Cortex of kidney (tissue), 1 donor: ENCODE data around the gene CEP20.
"Not testable (repeated sequence)": the region's sequence is repeated elsewhere in the genome, so short reads cannot be mapped to it uniquely, and the experiment has no call there.

Experiments used
- DNase-seq: peaks from one replicate; lab custom pipeline; 2025; lab: John Stamatoyannopoulos, UW

CEP20 gene, protein sequence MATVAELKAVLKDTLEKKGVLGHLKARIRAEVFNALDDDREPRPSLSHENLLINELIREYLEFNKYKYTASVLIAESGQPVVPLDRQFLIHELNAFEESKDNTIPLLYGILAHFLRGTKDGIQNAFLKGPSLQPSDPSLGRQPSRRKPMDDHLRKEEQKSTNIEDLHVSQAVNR

GRCh38 chr16:15888072-15888976 lies at the start of gene CEP20:
TSS of gene CEP20 (minus strand) at chr16:15888603. CDS start at chr16:15888585, 18 bp downstream.
- DNase-seq: peak; percentile 43

DNA sequence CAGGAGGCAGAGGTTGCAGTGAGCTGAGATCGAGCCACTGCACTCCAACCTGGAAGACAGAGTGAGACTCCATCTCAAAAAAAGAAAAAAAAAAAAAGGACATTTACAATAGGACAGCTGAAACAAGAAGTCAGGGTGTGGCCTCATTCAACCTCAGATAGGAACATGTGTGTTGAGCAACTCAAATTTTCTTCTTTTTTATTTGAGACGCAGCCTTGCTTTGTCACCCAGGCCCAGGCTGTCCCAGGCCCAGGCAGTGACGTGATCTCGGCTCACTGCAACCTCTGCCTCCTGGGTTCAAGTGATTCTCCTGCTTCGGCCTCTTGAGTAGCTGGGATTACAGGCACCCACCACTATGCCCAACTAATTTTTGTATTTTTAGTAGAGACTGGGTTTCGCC lies 48.4 kb upstream of the CEP20 start:
- not testable (repeated sequence) for DNase-seq

DNA sequence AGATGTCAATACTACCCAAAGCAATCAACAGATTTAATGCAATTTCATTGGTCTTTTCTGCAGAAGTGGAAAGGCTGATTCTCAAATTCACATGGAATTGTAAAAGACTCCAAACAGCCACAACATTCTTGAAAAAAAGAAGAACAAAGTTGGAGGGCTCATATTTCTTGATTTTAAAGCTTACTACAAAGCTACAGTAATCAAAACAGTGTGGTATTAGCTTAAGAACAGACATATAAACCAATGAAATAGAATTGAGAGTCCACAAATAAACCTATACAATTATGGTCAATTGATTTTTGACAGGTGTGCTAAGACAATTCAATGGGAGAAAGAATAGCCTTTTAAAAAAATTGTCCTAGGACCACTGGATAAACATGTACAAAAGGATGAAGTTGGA lies 46.6 kb upstream of the CEP20 start:
- DNase-seq: no peak

- no peak for DNase-seq
These were observed 45.4 kb upstream of the CEP20 start for GRCh38 chr16:15933781-15934180.

DNA sequence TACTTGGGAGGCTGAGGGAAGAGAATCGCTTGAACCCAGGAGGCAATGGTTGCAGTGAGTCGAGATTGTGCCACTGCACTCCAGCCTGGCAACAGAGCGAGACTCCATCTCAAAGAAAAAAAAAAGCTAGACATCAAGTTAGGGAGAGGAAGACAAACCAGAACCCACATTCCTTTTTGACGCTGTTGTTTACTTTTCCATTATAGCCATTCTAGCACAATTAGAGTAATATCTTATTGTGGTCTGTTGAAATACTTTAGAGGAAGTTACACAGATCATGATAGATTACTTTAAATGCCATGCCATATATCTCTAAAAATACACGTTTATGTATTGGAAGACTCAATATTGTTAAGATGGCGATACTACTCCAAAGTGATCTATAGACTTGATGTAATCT lies 44.5 kb upstream of the CEP20 start:
- DNase-seq: no peak

- no peak for DNase-seq
These were observed 40.1 kb upstream of the CEP20 start for GRCh38 chr16:15928261-15929104.

DNA sequence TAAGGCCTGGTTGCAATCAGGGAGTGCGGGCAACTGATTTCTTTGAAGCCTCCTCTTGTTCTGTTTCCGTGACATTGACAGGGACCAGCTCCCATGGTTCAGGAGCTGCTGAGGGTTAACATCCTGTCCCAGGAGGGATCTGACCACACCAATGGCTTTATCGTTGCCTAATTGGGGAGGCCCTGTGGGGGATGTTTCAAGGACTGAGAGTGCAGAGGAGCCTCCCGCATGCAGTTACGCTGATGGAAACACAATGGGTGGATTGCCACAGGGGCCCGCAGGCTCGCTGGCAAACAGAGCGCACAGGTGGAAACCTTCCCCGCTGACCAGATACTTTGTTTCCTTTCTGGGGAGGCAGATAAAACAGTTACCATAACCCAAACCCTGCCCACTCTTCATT lies 37.2 kb upstream of the CEP20 start:
- no peak for DNase-seq

DNA sequence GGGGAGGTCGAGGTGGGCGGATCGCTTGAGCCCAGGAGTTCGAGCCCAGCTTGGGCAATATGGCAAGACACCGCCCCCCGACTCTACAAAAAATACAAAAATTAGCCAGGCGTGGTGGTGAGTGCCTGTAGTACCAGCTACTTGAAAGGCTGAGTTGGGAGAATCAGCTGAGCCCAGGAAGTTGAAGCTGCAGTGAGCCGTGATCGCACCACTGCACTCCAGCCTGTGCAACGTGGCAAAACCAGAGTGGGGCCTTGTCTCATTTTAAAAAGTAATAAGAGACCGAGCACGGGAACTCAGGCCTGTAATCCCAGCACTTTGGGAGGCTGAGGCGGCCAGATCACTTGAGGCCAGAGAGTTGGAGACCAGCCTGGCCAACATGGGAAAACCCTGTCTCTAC lies 36.6 kb upstream of the CEP20 start:
- DNase-seq: no peak

DNA sequence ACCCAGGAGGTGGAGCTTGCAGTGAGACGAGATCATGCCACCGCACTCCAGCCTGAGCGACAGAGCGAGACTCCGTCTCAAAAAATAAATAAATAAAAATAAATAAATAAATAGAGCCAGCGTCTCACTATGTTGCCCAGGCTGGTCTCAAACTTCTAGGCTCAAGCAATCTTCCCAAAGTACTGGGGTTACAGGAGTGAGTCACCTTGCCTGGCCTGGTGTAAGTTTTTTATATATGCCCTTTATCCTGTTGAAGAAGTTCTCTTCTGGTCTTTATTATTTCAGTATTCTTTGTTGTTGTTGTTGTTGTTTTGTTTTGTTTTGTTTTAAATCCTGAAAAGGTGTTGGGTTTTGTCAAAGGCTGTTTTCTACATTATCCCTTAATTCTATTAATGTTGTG lies 30.9 kb upstream of the CEP20 start:
- no peak for DNase-seq

GRCh38 chr16:15918314-15918713 lies 29.9 kb upstream of the CEP20 start:
- DNase-seq: not testable (repeated sequence)

GRCh38 chr16:15916323-15916722 lies 27.9 kb upstream of the CEP20 start:
- no peak for DNase-seq

DNA sequence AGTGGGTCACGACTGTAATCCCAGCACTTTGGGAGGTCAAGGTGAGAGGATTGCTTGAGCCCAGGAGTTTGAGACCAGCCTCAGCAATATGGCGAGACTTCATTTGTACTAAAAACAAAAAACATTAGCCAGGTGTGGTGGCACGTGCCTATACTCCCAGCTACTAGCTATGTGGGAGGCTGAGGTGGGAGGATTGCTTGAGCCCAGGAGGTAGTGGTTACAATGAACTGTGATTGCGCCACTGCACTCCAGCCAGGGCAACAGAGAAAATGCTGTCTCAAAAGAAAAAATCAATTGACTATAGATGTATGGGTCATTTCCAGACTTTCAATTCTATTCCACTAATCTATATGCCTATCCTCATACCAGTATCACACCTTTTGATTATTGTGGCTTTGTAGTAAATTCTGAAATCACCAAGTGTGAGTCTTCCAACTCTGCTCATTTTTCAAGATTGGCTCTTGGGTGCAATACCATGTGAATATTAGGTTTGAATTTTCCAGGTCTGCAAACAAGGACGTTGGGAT lies 27.2 kb upstream of the CEP20 start:
- DNase-seq: no peak

DNA sequence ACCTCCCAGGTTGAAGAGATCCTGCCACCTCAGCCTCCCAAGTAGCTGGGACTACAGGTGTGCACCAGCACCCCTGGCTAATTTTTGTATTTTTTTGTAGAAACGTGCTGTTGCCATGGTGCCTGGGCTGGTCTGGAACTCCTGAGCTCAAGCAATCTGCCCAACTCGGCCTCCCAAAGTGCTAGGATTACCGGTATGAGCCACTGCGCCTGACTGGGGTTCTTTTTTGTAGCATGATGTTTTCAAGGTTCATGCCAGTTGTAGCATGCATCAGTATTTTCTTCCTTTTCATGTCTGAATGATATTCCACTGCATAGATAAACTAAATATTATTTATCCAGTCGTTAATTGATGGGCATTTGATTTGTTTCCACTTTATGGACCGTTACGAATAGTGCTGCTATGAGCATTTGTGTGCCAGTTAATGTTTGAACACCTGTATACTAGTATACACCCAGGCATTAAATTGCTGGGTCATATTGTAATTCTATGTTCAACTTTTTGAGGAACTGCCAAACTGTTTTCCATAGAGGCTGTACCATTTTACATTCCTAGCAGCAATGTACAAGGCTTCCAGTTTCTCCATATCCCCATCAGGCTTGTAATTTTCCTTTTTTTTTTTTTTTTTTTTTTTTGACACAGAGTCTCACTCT lies 24.8 kb upstream of the CEP20 start:
- no peak for DNase-seq

DNA sequence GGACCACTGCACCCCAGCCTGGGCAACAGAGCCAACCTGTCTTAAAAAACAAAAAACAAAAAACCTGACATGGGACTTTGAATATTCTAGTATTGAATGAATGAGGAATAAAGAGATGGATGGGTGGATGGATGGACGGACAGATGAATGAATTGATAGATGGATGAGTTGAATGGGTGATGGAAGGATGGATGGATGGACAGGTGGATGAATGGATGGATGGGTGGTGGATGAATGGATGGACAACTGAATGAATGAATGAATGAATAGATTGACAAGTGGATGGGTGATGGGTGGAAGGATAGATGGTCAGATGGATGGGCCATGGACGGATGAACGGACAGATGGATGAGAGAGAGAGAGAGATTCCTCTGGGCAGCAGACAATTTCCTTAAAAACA lies 22.8 kb upstream of the CEP20 start:
- DNase-seq: no peak

- no peak for DNase-seq
These were observed 19.6 kb upstream of the CEP20 start for GRCh38 chr16:15907863-15908478.

DNA sequence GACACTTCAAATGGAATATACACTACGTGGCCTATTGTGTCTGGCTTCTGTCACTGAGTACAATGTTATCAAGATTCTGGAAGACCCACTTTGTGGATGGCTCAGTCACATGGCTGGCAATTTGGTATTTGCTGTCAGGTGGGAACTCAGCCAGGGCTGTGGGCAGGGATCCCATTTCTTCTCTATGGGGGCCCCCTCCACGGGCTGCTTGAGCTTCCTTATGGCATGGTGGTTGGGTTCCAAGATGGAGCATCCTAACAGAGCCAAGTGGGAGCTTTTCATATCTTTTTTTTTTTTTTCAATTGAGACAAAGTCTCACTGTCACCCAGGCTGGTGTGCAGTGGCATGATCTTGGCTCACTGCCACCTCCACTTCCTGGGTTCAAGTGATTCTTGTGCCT lies 18.0 kb upstream of the CEP20 start:
- no peak for DNase-seq

DNA sequence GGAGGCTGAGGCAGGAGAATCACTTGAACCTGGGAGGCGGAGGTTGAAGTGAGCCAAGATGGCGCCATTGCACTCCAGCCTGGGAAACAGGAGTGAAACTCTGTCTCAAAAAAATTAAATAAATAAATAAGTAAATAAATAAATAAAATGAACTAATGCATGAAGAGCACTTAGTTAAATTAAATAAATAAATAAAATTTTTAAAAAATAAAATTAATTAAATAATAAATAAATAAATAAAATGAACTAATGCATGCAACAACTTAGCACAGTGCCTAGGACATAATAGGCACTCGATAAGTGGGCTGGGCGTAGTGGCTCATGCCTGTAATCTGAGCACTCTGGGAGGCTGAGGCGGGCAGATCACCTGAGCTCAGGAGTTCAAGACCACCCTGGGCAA lies 15.6 kb upstream of the CEP20 start:
- no peak for DNase-seq

DNA sequence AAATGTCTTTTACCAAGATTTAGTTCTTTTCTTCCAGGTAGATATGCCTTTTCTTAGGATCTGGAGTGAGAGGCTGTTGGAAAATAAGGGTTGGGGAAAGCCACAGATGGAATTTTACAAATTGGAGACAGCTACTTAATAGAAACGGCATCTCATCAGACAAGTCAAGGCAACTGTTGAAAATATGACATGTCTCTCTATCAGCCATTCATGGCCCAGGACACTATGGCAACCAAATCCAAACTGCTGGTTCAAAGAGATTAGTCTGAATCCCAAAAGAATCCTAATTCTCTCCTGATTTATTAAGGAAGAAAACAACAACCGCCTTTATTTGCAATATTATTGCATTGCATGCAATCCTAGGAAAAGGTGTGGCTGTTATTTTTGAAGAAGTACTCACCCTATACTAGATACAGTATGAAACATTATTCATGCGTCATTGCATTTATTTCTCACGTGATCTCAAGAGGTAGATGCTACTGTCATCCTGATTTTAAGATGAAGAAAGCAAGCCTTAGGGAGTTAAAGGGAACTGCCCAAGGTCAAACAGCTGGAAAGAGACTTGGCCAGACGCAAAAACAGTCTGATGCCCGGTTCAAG lies 12.6 kb upstream of the CEP20 start:
- no peak for DNase-seq

- DNase-seq: no peak
These were observed 12.0 kb upstream of the CEP20 start for GRCh38 chr16:15900357-15900756.

DNA sequence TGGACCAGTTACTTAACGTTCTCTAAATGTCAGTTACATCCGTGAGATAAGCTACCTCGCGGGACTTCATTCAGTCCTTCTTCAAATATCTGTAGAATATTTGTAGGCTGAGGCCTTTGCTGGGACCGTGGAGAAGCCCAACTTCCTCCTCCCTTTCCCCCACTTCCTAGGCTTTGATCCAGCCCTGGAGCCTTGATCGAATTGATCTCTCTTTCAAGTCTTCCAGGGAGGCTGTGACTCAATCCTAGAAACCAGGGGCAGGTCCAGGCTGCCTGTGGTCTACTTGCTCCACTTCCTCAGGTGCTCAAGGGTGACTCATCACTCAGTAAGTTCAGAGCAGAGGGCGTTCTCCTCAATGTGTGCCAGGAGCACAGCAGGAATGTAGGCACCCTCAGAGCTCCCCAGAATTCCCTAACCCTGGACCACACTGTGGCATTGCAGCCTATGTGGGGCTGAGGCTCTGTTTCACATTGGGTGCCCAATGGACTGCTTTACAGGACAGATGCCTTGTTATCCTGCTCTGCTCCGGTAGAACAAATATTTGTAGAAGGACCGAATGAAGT lies 11.2 kb upstream of the CEP20 start:
- DNase-seq: no peak

DNA sequence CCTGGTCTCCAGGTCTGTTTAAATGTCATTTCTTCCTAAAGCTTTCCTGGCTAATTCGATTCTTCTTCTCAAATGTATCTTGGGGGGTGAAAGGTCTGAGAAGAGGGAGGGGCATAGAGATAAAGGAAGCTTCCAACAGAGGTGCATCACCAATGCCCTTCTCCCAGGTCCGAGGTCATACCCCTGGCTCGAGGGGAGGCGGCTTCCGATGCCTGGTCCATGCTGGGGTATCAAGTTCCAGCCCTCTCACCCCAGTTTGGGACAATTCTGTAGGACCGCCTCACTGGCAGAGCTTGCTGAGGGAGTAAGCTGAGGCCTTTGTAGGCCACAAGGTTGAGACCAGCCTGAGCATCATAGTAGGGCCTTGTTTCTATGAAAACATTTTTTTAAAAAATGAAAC lies 10.3 kb upstream of the CEP20 start:
- no peak for DNase-seq
